CD4-positive, alpha-beta T cell treated with Interleukin-12 subunit alpha and Interleukin-12 subunit beta, for 1 hour (primary cell): ENCODE measurements around the gene ODC1.
"Not testable (repeated sequence)": the region's sequence is repeated elsewhere in the genome, so short reads cannot be mapped to it uniquely, and the experiment has no call there.

Experiments used
- DNase-seq: peaks from one replicate; pipeline ENCODE4 v3.0.0-alpha.2; 2020

The ODC1 gene

DNA sequence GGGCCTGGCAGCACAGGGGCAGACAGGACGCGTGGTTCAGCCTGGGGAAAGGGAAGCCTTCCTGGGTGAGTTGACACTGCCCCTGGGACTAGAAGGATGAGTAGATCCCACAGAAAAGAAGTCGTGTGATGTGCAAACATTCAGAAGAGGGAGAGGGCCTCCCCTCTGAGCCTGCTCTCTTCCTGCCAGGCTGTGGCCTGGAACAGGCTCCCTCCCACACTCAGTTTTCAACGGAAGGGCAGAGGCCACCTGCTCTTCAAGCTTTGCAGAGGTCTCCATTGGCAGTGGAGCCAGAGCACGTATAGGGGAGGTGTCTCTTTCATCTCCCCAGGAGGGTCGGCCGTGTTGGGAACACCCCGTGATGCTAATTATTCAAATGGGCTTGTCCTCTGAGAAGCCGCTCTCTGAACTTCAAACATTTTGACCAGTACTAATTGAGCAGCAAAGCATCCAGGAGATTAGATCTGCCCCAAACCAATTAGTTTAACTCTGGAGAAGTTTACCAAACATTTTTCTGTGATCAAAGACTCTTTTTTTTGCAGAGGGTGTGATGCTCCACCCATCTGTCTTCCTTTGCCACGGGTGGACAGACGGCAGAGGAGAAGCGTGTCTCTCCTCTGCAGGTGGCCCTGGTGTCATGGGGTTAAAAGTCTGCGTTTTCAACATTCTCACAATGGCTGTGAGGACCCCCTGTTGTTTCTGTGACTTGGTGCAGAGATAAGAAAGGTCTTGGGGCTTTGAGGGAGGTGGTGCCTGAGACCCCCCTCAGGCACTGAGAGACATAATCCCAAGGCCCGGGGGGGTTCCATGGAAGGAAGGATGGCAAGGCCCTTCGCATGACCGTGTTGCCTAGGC is 29.5 kb upstream of the ODC1 start:
- DNase-seq, result no peak

DNA sequence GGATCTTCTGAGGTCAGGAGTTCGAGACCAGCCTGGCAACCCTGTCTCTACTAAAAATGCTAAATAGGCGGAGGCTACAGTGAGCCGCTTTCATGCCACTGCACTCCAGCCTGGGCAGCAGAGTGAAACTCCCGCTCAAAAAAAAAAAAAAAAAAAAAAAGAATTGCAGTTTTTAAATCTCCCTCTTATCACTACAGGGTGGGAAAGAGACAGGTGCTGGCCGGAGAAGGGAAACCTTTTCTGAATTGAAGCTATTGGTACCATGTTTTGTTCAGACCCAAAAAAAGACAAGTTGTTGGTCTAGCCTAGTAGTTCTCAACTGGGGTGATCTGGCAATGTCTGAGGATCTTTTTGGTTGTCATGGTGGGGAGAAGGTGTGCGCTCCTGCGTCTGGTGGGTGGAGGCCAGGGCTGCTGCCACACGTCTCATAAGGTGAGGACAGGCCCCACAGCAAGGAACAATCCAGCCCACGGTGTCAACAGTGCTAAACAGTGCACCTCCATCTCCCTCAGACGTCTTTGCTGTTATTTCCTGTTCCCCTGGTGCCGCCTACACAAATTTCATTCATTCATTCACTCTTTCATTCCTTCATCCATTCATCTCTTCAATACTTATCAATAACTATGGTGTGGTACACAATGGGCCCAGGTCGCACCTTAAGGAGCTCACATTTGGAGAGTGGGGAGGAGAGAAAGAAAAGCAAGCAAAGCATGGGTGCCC is 28.8 kb upstream of the ODC1 start:
- DNase-seq, result no peak

DNA sequence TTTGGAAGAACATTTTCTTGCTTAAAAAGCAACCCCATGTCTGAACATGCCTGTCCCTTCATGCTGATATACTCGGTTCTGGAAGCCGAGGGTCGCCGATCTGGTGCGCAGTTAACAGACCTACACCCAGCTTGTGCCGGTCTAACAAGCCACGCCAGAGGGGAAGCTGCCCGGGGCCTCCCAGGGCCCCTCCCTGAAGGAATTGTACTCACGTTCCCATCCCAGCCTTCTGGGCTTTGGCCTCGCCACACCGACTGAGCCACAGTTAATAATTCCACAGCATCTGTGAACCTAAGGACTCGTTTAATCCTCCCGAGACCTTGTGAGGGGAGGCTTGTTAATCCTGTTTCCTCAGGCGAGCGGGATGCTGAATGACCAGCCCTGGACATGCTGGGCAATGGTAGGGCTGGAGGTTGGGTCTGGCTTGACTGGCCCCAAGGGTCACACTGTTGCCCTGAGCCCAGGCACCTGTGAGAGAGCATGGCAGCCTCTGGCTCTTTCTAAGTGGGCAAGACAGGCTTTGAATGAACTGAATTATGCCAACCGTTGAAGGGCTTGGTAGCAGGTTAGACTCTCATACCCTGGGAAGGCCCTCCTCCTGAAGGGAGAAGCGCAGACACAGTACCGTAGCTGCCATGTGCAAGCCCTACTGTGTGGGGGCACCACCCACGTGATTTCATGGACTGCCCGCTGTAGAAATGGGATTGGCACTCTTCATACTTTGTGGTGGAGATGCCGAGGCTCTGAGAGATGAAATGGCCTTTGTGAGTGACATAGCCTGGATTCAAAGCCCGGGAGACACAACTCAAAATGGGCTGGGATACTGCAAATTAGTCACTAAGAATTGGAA is 27.9 kb upstream of the ODC1 start:
- no peak for DNase-seq

DNA sequence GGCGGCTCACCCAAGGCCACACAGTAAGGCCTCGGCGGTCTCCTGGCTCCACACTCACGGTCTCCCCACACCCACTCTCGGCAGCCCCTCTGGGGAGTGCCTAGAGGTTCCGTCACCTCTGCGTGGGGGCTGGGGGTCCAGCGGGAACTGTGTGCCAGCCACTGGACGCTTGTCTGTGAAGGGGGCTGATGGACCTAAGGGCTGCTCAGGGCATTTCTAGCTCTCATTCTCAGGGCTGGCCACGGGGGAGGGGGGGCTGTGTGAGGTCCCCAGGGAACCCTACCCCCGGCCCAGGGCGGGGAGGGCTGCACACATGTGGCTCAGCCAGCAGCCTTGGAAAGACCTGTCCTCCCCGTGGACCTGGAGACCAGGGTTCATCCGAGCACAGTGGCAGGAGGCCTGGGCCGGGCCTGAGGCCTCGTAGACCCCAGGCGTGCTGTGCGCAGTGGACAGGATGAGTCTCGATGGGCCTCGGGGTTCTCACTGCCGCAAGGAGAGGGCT is 27.1 kb upstream of the ODC1 start:
- no peak for DNase-seq

DNA sequence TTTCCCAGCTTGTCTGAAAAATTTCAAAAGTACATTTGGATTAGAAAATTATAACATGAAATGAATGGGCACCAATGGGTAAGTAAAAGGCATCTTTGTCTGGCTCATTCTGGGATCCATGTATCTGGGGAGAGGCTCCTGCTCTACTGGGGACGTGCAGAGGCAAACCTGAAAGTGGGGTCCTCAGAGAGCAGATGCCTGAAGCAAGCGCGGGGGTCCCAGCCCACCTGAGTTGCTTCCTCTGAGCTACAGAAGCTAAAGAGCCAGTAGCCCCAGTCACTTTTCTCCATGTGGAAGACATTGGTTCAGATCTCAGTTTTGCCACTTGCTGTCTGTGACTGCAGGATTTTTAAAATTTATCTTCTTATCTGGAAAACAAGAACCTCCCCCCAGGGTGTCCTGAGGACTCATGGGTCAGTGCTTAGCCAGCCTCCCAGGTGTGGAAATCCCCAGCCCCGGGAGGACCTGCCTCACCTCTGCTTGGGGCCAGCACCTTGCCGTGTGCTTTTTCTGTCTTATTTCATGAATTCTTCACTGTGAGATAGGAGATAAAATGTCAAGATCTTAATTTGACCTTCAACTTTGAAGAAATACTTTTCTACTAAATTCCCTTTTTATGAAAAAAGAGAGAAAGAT is 25.1 kb upstream of the ODC1 start:
- DNase-seq, result no peak

DNA sequence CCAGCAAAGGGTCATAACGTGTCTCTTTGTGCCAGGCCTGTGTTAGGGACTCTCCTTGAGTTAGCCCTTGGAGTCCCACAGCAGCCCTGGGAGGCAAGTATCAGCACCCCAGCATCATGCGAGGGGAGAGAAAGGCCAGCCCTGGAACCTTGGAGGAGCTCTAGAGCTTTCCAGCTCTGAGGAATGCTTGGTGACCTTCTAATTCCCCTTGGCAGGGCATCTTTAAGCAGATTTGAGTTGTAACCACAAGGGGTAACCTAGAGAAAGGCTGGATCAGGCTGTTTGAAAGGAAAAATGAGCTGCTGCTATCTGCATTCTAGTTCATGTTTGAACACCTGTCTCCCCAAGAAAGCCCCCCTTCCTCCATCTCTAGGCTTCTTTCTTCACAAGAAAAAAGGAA is 23.8 kb upstream of the ODC1 start:
- no peak for DNase-seq

DNA sequence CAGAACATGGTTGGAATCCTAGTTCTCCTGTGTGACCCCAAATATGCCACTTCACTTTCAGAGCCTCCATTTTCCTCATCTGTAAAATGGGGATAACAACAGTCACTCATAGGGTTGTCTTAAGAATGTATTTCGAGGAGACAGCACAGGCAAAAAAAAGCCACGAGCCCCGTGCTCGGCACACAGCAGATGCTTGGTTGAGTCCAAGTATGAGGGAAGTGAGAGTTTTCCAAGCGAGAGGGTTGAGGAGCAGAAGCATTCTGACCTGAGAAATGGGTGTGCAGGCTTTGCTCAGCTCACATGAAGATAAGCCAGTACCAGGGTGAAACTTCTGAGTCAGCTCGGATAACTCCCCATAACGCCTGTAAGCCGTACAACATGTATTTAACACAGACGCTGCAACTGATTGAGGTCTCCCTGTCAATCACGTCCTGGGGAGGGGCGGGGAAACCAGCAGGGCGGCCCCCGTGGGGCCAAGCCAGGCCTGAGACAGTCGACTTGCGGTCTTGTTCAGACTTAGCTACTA is 23.0 kb upstream of the ODC1 start:
- no peak for DNase-seq

DNA sequence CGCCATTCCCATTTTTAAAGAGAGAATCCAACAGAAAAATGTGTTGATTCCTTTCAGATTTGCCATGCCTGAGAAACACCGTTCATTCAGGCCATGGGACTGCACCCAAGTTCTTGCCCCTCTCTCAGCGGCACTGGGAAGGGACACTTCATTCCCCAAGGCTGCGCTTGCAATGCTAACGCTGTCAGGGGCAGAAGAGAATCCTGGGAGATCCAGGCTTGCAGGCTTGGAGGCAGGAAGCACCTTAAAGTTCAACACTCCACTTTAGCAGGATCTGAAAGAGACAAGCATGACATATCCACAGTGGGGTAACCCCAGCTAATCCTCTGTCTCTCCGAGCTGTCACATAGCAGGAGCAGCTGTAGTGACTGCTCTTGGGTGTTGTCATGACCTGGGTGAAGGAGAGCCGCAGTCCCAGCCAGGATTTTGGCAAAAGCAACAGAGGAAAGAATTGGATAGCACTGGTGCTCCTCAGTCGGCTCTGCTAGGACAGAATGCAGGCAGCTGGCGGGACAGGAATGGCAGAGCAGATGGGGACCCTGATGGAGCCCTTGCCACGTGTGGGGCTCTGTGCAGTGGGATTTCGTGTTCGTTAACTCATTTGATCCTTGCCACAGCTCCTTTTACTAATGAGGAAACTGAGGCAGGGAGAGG is 22.0 kb upstream of the ODC1 start:
- DNase-seq, result no peak

DNA sequence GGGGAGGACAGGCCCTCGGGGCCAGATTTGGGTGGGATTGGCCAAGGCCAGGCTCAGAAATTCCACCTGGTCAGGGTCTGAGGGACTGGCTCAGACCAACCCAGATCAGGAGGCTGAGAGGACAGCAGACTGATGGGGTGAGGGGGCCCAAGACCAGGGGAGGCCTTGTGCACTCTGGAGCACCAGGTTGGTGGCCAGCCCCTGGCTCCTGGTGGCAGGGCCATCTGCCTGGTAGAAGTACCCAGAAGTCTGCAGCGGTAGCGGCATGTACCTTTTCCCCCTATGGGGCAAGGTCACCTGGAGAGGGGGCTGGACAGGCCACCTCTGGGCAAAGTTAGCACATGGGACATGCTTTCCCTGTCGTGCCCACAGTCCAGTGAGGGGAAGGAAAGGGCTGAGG is 21.2 kb upstream of the ODC1 start:
- no peak for DNase-seq

DNA sequence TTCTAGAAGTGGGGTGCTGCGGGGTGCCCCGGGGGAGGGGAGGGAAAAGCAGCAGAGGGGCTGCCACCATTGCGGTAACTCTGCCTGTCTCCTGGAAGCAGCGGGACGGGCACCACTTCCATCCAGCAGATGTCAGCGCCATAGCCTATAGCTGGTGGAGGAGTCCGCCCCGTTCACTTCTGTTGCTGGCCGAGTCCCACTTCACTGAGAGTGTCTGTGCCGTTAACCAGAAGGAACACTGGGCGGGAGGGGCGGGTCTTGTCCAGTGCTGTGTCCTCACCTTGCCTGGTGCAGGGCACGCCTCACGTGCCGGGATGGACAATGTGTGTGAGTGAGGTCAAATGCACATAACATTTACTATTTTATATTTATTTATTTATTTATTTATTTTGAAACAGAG is 19.3 kb upstream of the ODC1 start:
- DNase-seq, result no peak

DNA sequence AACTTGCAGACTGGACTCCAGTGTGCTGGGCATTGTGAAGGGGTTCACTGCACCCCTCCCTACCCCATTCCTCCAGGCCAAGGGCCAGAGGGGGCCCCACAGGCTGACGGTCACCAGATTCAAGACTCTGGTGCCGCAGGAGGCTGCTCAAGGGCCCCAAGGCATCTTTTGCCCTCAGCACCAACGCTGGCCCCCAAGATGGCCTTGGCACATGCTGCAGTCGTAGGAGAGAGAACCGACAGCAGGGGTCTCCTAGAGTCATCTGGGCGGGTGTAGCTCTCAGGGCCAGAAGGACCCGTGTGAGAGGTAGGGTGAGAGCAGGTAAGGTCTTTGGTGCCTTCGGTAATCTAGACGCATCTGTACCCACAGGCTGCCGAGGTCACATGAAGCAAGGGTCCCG is 18.7 kb upstream of the ODC1 start:
- no peak for DNase-seq

DNA sequence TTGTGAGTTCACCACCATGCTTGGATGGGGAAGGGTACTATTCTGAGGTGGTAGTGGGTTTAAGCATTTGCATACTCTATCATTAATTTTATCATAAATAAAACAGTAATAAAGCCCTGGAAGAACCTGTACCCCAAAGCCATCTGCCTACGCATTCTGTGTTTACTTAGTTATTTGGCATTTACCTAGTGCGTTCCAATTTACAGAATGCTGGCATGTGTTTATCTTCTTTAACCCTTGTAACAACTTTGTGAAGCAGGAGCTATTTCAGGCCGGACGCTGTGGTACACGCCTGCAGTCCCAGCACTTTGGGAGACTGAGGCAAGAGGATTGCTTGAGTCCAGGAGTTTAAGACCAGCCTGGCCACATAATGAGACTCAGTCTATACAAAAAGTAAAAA is 17.8 kb upstream of the ODC1 start:
- no peak for DNase-seq

DNA sequence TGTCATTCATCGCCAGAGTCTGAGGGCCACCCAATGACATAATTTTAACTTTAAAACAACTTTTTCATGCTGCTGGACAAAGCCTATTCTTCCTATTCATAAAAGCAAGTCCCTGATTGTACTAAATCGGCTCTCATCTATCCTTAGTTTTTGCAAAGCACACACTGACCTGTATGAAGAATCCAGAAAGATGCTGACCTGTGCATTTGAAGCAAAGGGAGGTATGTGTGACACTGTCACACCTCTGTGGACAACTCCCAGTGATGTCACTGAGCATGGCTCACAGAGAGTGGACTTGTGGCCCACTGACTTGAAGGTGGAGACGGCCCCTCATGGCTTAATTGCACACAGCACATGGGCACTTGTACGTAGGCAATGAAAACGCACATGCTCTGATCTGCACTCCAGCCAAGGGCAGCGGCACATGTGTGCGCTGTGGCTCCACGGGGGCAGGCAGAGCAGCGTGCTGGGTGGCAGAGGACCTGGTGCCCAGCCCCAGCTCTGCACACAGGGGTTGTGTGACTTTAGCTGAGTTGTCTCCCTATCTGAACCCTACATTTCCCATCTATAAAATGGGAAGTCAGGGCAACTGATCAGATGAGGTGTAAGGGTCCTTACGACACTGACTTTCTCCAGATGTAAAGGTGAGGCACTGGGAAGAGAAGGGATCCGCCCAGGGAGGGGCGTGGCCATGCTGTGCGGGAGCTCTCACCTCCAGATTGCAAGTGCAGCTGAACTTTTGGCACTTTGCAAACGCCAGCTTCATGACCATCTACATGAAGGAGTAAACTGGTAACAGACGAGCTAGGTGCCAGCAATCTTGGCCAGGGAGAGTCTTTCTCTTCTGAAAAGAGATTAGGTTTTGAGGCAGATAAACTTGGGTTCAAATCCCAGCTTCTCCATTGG is 14.3 kb upstream of the ODC1 start:
- no peak for DNase-seq

DNA sequence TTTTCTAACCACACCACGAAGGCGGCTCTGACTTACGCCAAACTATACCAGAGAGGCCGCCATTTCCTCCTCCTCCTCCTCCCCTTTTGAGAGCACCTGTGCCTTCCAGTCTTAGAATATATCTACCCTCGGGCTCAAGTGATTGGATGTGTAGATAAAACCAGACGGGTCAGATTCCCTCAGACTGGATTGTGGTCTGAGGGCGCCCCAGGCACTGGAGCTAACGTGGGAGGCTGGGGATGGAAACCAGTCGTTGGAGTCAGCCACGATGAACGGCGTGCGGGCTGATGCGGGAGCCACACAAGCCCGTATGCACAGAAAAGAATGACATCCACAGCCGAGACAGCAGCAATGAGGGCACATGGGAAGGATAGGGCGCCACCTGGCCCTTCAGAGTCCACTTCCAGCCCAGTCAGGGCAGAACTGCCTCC is 12.3 kb upstream of the ODC1 start:
- DNase-seq, result no peak

DNA sequence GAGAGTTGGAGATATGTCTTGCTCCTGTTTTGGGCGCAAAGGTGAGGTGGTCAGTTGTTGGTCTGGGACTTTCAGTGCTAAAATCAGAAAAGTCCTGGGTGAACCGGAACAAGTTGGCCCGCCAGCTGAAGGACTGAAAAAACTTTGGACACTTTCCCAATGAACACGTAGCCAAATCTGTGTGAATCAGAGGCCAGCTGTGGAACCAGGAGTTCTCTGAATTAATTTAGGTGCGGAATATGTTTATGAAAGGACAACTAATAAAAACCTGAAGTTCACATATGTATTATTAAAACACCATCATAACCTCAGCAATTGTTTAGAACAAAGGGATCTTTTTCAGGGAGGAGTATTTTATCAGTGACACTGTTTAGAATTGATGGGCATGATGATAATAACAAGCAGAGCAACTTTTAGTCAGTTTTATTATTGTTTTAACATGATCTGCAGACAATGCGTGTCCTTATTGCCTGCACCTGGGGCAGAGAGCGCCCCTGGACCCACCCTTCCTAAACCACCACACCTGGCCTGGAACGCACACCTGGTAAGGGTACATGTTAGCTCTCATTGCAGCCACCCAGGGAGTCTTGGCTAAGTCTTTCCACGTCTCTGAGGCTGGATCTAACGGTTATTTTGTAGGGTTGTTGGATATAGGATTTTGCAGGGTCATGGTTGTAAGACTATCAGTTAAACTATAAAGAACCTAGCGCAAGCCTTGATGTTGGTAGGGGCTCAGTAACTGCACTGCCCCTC is 9.9 kb upstream of the ODC1 start:
- DNase-seq, result no peak

DNA sequence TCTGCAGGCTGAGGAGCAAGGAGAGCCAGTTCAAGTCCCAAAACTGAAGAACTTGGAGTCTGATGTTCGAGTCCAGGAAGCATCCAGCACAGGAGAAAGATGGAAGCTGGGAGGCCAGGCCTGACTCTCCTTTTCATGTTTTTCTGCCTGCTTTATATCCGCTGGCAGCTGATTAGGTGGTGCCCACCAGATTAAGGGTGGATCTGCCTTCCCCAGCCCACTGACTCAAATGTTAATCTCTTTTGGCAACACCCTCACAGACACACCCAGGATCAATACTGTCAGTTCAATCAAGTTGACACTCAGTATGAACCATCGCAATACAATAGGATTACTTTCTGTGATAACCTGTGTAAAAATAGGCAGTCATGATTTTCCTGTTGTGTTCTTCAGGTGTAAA is 9.1 kb upstream of the ODC1 start:
- DNase-seq, result not testable (repeated sequence)

DNA sequence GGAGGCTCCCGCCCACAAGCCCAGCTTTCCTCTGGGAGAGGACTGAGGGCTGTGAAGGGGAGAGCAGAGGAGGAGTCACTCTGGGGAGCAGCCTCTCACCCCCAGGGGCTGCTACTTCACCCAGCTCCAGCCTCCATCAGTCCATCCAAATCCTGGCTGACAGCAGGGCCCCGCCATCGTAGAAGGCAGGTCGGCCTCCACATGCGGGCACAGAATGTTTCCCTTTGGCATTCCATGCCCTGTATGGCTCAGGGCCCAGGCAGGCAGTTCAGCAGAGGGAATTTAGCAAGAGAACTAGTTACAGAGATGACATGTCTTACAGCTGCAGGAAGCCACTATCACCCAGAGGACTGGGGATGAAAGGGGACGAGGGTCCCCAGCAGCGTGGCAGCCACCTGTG is 6.4 kb upstream of the ODC1 start:
- no peak for DNase-seq

DNA sequence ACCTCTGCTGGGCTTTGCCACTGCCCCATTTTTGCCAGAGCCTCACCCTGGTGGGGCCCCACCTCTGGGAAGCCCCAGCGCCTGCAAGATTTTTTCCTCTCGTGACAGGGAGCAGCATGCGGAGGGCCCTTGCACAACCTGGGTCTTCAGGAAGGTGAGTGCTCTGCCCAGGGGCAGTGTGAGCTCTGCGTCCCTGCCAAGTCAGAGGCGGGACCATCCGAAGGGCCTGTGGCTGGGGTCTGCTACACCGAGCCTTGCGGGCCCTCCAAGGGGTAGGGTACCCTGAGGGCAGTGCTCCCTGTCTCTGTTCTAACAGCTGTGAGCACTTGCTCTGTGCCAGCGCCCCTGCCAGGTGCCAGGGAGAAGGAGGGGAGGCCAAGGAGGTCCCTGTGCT is 5.8 kb upstream of the ODC1 start:
- no peak for DNase-seq

DNA sequence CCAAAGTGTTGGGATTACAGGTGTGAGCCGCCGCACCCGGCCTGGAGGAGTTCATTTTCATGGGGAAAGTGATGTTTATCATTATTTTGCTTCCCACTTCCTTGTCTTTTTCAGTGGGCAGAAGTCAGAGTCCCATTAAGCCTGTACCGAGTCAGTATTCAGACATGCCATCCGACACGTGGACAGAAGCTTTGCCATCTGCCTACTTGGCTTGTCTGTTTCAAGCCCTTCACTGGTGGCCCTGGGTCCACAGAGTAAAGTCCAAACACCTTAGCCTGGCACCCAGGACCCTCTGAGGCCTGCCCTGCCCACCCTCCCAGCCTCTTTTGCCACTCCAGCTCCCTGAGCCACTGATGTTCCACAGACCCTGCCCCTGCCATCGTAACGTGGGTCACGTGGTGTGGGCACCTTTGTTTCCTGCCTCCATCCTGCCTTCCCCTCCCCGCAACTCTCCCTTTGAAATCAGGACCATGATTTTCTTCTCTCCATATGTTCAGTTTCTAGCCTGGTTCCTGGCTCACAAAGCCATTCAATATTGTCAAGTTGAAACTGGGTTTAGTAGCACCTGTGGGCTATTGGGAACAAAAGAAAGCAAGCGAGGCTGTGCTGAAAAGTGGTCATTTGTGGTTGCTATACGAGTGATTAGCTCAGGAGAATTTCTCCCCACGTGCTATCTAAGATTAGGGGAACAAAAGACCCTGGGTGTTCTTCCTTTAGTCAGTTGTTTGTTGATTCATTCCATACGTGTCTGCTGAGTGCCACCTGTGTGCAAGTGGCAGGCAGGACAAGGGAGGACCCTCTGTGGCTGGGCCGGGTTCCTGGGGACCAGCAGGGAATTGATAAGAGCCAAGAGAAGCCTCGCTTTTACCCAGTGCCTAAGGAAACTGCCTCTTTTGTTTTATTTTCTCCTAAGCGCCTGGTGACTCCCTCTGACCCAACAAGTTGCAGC is 5.1 kb upstream of the ODC1 start:
- no peak for DNase-seq
